Neural progenitor cell (in vitro differentiated cells): ENCODE data around the gene ATP1A1.

Experiments
- EZH2 ChIP-seq: fragments of 200-600 bp; sonication (generic); IDR thresholded peaks from 2 replicates; pipeline ENCODE4 v1.6.1; 2017; ENCODE audit warnings: antibody characterized with exemption, mild to moderate bottlenecking, moderate library complexity
- EZH2phosphoT487 ChIP-seq: fragments of 200-600 bp; sonication (generic); IDR thresholded peaks from 2 replicates; pipeline ENCODE4 v1.6.1; 2017; ENCODE audit warnings: antibody characterized with exemption

- TF ChIP-seq EZH2 (no peak), EZH2phosphoT487 (no peak)
Observed at GRCh38 chr1:116432655-116433265, 59.7 kb downstream of the ATP1A1 start.
